ENCODE results near the gene CTDSPL2. TPM values are rescaled to one million over a fixed set of nuclear protein-coding genes. Genes with fewer than 3 reads are reported as not detected.
"Not testable (repeated sequence)": the region's sequence is repeated elsewhere in the genome, so short reads cannot be mapped to it uniquely, and the experiment has no call there.

Gene CTDSPL2
- polyA plus RNA-seq, 1 donor = 33.8 TPM

GRCh38 chr15:44519537-44519936 lies 92.1 kb downstream of the CTDSPL2 start:
- H3K4me3 ChIP-seq (ENCODE audit: low read length) = no peak overlapping the region
- no peaks in the 10 kb centered on the region for H3K9me3 ChIP-seq (ENCODE audit: control insufficient read depth, low read depth, low read length)
- DNase-seq = no peak
- H3K27ac ChIP-seq (ENCODE audit: low read length) = no peak overlapping the region
- peaks cover 43% of the 10 kb centered on the region for H3K36me3 ChIP-seq (ENCODE audit: control insufficient read depth, insufficient read depth, low read length)
- 89% methylated on average over 1 of the region's 6 CpGs for WGBS (ENCODE audit: insufficient coverage, low lambda C conversion rate)
- H3K4me1 ChIP-seq (ENCODE audit: control insufficient read depth, insufficient read depth, low read length) = no peaks in the 10 kb centered on the region
- no peaks in the 10 kb centered on the region for H3K27me3 ChIP-seq (ENCODE audit: control insufficient read depth, insufficient read depth, low read length)

DNA sequence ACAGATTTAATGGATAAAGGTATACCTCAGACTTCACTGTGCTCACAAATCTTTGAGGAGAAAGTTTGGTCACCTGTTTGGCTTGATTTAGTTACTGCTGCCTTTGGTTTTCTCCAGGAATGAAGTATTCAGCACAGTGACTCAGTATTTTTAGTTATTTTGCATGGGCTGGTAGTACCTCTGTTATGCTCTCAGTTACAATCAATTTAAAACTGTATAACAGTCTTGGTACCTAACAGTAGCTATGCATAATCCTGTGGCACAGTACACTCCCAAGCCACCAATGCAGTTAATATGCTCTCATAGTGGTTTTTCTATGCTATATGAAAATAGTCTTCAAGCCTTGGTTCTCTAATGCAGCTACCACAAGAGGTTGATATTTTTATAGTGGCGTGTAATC lies 97.6 kb downstream of the CTDSPL2 start:
- no peak overlapping the region for H3K27ac ChIP-seq (ENCODE audit: low read length)
- H3K27me3 ChIP-seq (ENCODE audit: control insufficient read depth, insufficient read depth, low read length) = no peaks in the 10 kb centered on the region
- H3K9me3 ChIP-seq (ENCODE audit: control insufficient read depth, low read depth, low read length) = no peaks in the 10 kb centered on the region
- WGBS (ENCODE audit: insufficient coverage, low lambda C conversion rate) = no CpG with 5 or more reads among the region's 1 CpG
- DNase-seq = no peak
- no peaks in the 10 kb centered on the region for H3K4me1 ChIP-seq (ENCODE audit: control insufficient read depth, insufficient read depth, low read length)
- H3K36me3 ChIP-seq (ENCODE audit: control insufficient read depth, insufficient read depth, low read length) = peaks cover 24% of the 10 kb centered on the region
- H3K4me3 ChIP-seq (ENCODE audit: low read length) = no peak overlapping the region

DNA sequence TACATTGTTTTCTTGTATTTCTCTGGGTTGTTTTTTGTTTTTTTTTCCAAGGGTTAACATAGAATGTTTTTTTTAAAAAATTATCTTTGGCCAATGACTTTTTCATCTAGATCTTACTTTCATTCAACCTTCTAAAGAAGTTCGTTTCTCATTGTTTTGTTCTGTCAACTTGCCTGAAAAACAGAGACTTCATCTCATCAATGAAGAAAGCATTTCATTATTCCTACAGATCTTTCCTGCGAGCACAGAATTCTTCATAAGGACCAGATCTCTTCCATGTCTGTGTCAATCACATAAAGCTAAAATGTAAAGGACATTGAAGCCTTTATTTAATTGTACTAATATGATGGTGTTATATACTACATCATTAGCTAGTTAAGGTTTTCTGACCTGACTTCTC lies 99.8 kb downstream of the CTDSPL2 start:
- no peaks in the 10 kb centered on the region for H3K4me1 ChIP-seq (ENCODE audit: control insufficient read depth, insufficient read depth, low read length)
- WGBS (ENCODE audit: insufficient coverage, low lambda C conversion rate) = 45% methylated on average over 1 of the region's 2 CpGs
- no peak overlapping the region for H3K4me3 ChIP-seq (ENCODE audit: low read length)
- H3K36me3 ChIP-seq (ENCODE audit: control insufficient read depth, insufficient read depth, low read length) = peaks cover 16% of the 10 kb centered on the region
- H3K27ac ChIP-seq (ENCODE audit: low read length) = no peak overlapping the region
- H3K27me3 ChIP-seq (ENCODE audit: control insufficient read depth, insufficient read depth, low read length) = no peaks in the 10 kb centered on the region
- H3K9me3 ChIP-seq (ENCODE audit: control insufficient read depth, low read depth, low read length) = no peaks in the 10 kb centered on the region
- no peak for DNase-seq

DNA sequence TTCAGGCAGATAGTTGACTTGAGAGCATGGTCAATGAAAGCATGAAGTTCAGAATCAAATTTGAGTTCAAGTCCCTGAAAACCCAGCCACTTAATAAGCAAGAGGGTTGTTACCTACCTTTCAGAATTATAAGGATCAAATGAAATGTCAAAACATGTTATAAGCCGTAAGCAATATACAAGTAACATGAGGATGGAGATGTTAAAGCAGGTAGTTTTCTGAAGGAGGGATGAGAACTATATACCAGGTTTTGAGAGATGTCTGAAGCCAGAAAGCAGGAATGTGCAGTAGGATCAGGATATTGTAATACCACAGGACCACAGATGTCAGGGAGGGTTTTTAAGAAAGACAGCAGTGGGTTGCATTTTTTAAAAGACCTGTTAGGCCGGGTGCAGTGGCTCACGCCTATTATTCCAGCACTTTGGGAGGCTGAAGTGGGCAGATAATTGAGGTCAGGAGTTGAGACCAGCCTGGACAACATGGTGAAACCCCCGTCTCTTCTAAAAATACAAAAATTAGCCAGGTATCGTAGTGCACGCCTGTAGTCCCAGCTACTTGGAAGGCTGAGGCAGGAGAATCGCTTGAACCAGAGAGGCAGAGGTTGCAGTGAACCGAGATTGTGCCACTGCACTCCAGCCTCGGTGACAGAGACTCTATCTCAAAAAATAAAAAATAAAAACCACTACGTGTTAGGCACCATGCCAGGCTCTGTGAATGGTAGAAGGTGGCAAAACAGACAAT lies 102.6 kb downstream of the CTDSPL2 start:
- no peak for DNase-seq
- Histone ChIP-seq H3K36me3 (ENCODE audit: control insufficient read depth, insufficient read depth, low read length) (peaks cover 5% of the 10 kb centered on the region), H3K9me3 (ENCODE audit: control insufficient read depth, low read depth, low read length) (no peaks in the 10 kb centered on the region), H3K27me3 (ENCODE audit: control insufficient read depth, insufficient read depth, low read length) (no peaks in the 10 kb centered on the region), H3K4me3 (ENCODE audit: low read length) (no peak overlapping the region), H3K27ac (ENCODE audit: low read length) (no peak overlapping the region), H3K4me1 (ENCODE audit: control insufficient read depth, insufficient read depth, low read length) (peaks cover under 1% of the 10 kb centered on the region)
- no CpG with 5 or more reads among the region's 10 CpGs for WGBS (ENCODE audit: insufficient coverage, low lambda C conversion rate)

GRCh38 chr15:44530653-44531052 lies 103.2 kb downstream of the CTDSPL2 start:
- no peak overlapping the region for H3K4me3 ChIP-seq (ENCODE audit: low read length)
- WGBS (ENCODE audit: insufficient coverage, low lambda C conversion rate) = 95% methylated on average over 3 of the region's 3 CpGs
- DNase-seq = no peak
- no peaks in the 10 kb centered on the region for H3K27me3 ChIP-seq (ENCODE audit: control insufficient read depth, insufficient read depth, low read length)
- H3K9me3 ChIP-seq (ENCODE audit: control insufficient read depth, low read depth, low read length) = no peaks in the 10 kb centered on the region
- no peak overlapping the region for H3K27ac ChIP-seq (ENCODE audit: low read length)
- peaks cover 6% of the 10 kb centered on the region for H3K4me1 ChIP-seq (ENCODE audit: control insufficient read depth, insufficient read depth, low read length)
- peaks cover 5% of the 10 kb centered on the region for H3K36me3 ChIP-seq (ENCODE audit: control insufficient read depth, insufficient read depth, low read length)

DNA sequence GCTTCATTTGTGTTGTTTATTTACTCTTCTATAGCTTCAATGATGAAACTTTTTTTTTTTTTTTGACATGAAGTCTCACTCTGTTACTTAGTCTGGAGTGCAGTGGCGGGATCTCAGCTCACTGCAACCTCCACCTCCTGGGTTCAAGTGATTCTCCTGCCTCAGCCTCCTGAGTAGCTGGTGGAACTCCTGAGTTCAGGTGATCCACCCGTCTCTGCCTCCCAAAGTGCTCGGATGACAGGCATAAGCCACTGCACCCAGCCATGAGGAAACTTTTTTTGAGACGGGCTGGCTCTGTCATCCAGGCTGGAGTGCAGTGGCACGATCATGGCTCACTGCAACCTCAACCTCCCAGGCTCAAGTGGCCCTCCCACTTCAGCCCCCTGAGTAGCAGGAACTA lies 104.8 kb downstream of the CTDSPL2 start:
- no CpG with 5 or more reads among the region's 5 CpGs for WGBS (ENCODE audit: insufficient coverage, low lambda C conversion rate)
- H3K4me3 ChIP-seq (ENCODE audit: low read length) = not testable (repeated sequence)

DNA sequence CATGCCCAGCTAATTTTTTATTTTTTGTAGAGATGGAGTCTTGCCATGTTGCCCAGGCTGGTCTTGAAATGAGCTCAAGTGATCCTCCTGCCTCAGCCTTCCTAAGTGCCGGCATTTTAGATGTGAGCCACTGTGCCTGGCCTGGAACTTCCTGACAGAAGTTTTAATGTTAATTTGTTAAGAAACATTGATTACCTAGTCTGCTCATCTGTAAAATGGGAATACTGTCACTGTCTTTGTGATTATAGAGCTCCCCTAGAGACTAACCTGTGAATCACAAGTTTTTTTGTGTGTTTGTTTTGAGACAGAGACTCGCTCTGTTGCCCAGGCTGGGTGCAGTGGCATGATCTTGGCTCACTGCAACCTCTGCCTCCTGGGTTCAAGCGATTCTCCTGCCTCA lies 105.3 kb downstream of the CTDSPL2 start:
- no peak for DNase-seq
- peaks cover 7% of the 10 kb centered on the region for H3K4me1 ChIP-seq (ENCODE audit: control insufficient read depth, insufficient read depth, low read length)
- no peaks in the 10 kb centered on the region for H3K9me3 ChIP-seq (ENCODE audit: control insufficient read depth, low read depth, low read length)
- no peak overlapping the region for H3K4me3 ChIP-seq (ENCODE audit: low read length)
- H3K27me3 ChIP-seq (ENCODE audit: control insufficient read depth, insufficient read depth, low read length) = no peaks in the 10 kb centered on the region
- peaks cover 5% of the 10 kb centered on the region for H3K36me3 ChIP-seq (ENCODE audit: control insufficient read depth, insufficient read depth, low read length)
- no peak overlapping the region for H3K27ac ChIP-seq (ENCODE audit: low read length)
- WGBS (ENCODE audit: insufficient coverage, low lambda C conversion rate) = no CpG with 5 or more reads among the region's 3 CpGs

More for the DNA sequence above, 104.8 kb downstream of the CTDSPL2 start:
- DNase-seq; H3K27ac ChIP-seq (ENCODE audit: low read length); H3K27me3 ChIP-seq (ENCODE audit: control insufficient read depth, insufficient read depth, low read length); H3K36me3 ChIP-seq (ENCODE audit: control insufficient read depth, insufficient read depth, low read length); H3K4me1 ChIP-seq (ENCODE audit: control insufficient read depth, insufficient read depth, low read length); H3K9me3 ChIP-seq (ENCODE audit: control insufficient read depth, low read depth, low read length): not testable (repeated sequence)

DNA sequence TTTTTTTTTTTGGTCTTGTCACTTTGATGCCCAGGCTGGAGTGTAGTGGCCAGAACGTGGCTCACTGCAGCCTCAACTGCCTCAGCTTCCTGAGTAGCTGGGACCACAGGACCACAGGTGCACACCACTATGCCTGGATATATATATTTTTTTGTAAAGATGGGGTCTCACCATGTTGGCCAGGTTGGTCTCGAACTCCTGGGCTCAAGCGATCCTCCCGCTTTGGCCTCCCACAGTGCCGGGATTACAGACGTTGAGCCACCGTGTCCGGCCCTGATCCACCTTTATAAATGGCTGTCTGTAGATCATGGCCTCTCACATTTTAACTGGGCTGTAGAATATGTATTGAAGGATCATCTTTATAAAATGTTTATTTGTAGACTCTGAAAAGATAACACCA lies 107.7 kb downstream of the CTDSPL2 start:
- no peak overlapping the region for H3K27ac ChIP-seq (ENCODE audit: low read length)
- no CpG with 5 or more reads among the region's 8 CpGs for WGBS (ENCODE audit: insufficient coverage, low lambda C conversion rate)
- DNase-seq = no peak
- H3K4me1 ChIP-seq (ENCODE audit: control insufficient read depth, insufficient read depth, low read length) = peaks cover 13% of the 10 kb centered on the region
- peaks cover 5% of the 10 kb centered on the region for H3K36me3 ChIP-seq (ENCODE audit: control insufficient read depth, insufficient read depth, low read length)
- H3K4me3 ChIP-seq (ENCODE audit: low read length) = peak overlapping the region; percentile 61
- H3K27me3 ChIP-seq (ENCODE audit: control insufficient read depth, insufficient read depth, low read length) = no peaks in the 10 kb centered on the region
- no peaks in the 10 kb centered on the region for H3K9me3 ChIP-seq (ENCODE audit: control insufficient read depth, low read depth, low read length)

GRCh38 chr15:44535523-44536301 lies 108.3 kb downstream of the CTDSPL2 start:
- WGBS (ENCODE audit: insufficient coverage, low lambda C conversion rate) = 12% methylated on average over 5 of the region's 36 CpGs
- peak overlapping the region; percentile 89 for H3K27ac ChIP-seq (ENCODE audit: low read length)
- H3K36me3 ChIP-seq (ENCODE audit: control insufficient read depth, insufficient read depth, low read length) = peaks cover 7% of the 10 kb centered on the region
- peak in 1 of 2 donors; percentile 30 for DNase-seq
- H3K27me3 ChIP-seq (ENCODE audit: control insufficient read depth, insufficient read depth, low read length) = no peaks in the 10 kb centered on the region
- peaks cover 13% of the 10 kb centered on the region for H3K4me1 ChIP-seq (ENCODE audit: control insufficient read depth, insufficient read depth, low read length)
- no peaks in the 10 kb centered on the region for H3K9me3 ChIP-seq (ENCODE audit: control insufficient read depth, low read depth, low read length)
- peak overlapping the region; percentile 61 for H3K4me3 ChIP-seq (ENCODE audit: low read length)

GRCh38 chr15:44536302-44536961 lies 109.0 kb downstream of the CTDSPL2 start:
- peak; percentile 85 to 94 for DNase-seq
- H3K4me1 ChIP-seq (ENCODE audit: control insufficient read depth, insufficient read depth, low read length) = peaks cover 13% of the 10 kb centered on the region
- peak overlapping the region; percentile 61 for H3K4me3 ChIP-seq (ENCODE audit: low read length)

More at GRCh38 chr15:44536302-44536961, 109.0 kb downstream of the CTDSPL2 start:
- Histone ChIP-seq H3K36me3 (ENCODE audit: control insufficient read depth, insufficient read depth, low read length) (peaks cover 6% of the 10 kb centered on the region), H3K27ac (ENCODE audit: low read length) (peak overlapping the region; percentile 89), H3K27me3 (ENCODE audit: control insufficient read depth, insufficient read depth, low read length) (no peaks in the 10 kb centered on the region), H3K9me3 (ENCODE audit: control insufficient read depth, low read depth, low read length) (no peaks in the 10 kb centered on the region)
- no CpG with 5 or more reads among the region's 47 CpGs for WGBS (ENCODE audit: insufficient coverage, low lambda C conversion rate)

Data from large intestine (tissue), 3 donors.